Right ventricle myocardium inferior (tissue), 1 donor: ENCODE results near the gene C1orf94. TPM values are rescaled to one million over a fixed set of nuclear protein-coding genes. Genes with fewer than 3 reads are reported as not detected.

Source experiments
- ATAC-seq: fragments of 200-7000 bp; cut with Tn5 transposase; one replicate; pipeline ENCODE4 v1.9.1; 2020; ENCODE audit warnings: mild to moderate bottlenecking, moderate library complexity
- DNase-seq: peaks from one replicate; pipeline ENCODE4 v3.0.0; 2021; ENCODE audit errors: missing footprints
- intact Hi-C: fragments of 100-400 bp; cut with DNase I; formaldehyde crosslinking; loops from one replicate; pipeline ENCODE4 v1.11.0; 2022
- long read RNA-seq: library from polyadenylated mRNA; unstranded; transcript quantifications from one replicate; pipeline ENCODE4 v2.0.0, GENCODE V29; 2021
- total RNA-seq: library from RNA; stranded (reverse); fragmentation: NEBNext Ultra II Directional; extraction: Animal tissue kit (Norgen Biotek cat#: 25700); gene quantifications from one replicate; pipeline ENCODE4 v1.2.1, GENCODE V29; 2021
- donor health status: DM: no; HTN: yes; CAD: no; lungs with severe emphysema.

The C1orf94 gene, protein sequence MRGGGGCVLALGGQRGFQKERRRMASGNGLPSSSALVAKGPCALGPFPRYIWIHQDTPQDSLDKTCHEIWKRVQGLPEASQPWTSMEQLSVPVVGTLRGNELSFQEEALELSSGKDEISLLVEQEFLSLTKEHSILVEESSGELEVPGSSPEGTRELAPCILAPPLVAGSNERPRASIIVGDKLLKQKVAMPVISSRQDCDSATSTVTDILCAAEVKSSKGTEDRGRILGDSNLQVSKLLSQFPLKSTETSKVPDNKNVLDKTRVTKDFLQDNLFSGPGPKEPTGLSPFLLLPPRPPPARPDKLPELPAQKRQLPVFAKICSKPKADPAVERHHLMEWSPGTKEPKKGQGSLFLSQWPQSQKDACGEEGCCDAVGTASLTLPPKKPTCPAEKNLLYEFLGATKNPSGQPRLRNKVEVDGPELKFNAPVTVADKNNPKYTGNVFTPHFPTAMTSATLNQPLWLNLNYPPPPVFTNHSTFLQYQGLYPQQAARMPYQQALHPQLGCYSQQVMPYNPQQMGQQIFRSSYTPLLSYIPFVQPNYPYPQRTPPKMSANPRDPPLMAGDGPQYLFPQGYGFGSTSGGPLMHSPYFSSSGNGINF
- total RNA-seq = not detected
- long read RNA-seq = 0 reads

DNA sequence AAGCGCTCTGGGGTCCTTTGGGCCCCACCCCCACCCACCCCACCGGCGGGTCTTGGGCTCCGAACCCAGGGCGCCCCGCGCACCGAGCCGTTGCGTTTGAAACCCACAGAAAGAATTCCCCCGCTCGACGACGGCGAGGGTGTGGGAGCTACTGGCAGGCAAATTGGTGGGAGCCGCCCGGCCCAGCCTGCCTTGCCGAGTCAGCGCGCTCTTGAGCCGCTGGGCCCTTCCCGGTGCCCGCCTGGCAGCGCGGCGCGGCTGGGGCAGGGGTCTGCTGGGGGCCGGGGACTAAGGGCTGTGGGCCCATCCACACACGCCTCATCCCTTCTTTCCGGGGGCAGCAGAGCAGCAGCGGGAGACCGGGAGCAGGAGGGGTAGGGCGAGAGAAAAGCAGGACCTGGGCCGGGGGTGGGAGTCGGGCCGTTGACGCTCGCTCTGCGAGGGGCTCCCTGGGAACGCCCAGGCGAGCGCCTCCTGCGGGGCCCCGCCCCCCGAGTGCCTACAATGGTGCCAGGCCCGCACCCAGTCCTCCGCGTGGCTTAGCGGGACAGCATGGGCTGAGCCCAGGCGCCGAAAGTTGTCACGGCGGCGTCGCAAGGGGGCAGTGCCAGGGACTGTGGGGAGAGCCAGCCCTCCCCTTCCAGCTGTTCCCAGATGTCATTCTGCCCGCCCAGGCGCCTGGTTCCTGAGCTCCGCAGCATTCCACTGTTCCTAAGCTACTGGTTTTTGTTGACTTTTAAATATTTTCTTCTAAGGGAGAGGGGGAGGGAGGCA lies at the start of gene C1orf94:
TSS of gene C1orf94 (plus strand) at position 78 of the 774 bp plus-strand sequence. CDS start 883 bp downstream, outside the sequence.
- no peak for ATAC-seq

DNA sequence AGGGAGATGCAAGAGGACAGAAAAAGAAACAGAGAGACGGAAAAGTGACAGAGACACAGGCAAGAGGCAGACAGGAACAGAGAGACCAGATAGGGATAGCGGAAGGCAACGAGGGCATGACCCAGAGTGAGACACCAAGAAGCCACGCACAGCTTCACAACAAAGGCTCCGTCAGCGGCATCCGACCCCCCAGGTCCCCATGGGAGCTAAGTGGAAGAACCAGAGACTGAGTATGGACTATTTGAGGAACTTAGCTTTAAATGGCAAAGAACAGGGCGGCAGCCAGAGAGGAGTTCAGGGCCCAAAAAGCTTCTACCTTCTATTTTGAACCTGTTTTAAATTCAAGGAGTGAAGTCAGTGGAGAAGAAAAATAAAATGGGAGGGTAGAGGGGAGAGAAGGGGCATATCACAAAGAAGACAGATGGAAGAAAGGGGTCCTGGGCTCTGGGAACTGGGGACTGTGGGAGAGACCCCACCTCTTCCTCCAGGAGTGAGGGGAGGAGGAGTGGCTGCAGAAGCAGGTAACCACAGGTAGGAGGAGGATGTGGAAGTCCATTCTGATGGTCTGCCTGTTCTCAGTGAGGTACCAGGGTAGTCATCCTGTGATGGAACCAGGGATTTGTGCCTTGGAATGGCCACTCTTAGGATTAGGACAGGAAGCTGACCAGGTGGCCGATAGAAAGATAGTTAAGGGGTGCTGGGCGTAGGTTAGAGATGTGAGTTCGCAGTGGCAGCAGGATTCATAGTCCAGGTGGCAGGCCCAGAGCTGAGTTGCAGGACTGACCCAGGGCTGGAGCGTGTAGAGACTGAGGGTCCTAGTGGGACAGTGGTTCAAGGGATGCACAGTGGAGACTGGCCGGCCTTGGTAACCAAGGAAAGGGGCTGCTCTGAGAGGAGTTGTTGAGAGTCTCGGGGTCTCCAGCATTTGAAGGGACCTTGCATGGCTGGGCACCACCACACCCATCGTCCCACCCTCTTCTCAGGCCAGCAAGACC lies 49.4 kb upstream of the C1orf94 start:
- ATAC-seq = no peak

More for the DNA sequence above, at the start of gene C1orf94:
- no peak for DNase-seq
- intact Hi-C loops = no loop called here

DNA sequence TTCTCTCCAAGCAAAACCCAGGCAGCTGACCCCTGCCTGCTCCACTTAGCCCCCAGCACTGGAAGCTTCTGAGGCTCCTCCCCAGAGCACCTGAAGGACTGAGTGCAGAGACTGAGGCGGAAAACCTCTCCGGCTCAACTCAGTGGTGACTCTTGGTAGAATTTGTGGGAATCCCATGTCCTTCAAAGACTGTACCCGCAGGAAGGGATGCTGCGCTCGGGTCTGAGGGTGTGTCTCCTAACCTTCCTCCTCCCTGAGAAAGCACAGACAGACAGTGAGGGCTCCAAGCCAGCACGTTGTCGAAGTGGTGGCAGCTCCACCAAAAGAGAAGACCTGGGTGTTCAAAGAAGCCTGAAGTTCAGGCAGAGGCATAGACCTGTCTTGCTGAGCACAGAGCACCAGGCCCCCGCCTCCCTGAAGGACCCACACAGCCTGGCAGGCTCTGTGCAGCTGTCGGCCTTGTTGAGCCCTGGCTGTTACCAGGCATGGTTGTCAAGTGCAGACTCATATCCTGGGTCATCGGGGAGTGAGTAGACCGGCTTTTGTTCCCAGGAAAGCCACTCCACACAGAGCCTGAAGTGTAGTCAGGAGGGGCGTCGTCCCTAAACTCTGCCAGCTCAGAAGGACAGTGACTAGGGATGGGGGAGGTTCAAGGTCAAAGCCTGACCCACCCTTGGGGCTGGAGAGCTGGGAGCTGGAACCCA lies 48.4 kb upstream of the C1orf94 start:
- ATAC-seq (no peak), DNase-seq (no peak)
- intact Hi-C loops = no loop called here

More for the DNA sequence above, 49.4 kb upstream of the C1orf94 start:
- DNase-seq = no peak
- intact Hi-C loops = no loop called here

DNA sequence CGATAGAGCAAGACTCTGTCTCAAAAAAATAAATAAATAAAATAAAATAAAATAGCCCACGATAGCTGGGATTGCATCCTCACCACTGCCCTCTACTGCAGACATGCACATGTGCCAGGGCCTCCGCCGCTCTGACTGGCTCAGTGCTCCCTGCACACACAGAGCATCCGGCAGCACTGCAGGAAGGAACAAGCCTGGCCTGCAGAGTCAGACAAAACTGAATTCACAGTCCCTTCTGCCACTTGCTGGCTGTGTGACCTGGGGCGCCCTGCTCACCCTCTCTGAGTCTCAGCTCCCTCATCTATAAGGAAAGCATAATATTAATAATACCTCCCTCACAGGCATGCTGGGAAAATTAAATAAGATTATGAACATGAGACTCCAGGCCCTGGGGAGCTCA lies 47.1 kb upstream of the C1orf94 start:
- ATAC-seq = no peak
- no peak for DNase-seq
- intact Hi-C loops = no loop called here

DNA sequence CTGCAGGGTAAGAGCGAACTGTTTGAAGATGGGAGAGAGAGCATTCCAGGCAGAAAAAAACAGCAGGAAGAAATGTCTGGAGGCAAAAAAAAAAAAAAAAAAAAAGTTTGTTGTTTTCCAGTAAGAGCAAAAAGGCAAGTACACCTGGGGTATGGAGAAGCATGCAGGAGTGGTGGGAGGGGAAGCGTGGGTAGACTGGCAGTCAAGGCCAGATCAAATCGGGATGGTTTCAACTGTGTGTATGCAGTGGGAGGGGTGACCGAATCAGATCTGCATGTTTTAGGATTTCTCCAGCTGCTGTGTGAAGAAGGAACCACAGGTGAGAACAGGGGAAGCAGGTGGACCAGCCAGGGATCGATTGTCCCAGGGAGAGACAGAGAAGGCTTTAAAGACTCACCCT lies 46.4 kb upstream of the C1orf94 start:
- intact Hi-C loops = no loop called here

DNA sequence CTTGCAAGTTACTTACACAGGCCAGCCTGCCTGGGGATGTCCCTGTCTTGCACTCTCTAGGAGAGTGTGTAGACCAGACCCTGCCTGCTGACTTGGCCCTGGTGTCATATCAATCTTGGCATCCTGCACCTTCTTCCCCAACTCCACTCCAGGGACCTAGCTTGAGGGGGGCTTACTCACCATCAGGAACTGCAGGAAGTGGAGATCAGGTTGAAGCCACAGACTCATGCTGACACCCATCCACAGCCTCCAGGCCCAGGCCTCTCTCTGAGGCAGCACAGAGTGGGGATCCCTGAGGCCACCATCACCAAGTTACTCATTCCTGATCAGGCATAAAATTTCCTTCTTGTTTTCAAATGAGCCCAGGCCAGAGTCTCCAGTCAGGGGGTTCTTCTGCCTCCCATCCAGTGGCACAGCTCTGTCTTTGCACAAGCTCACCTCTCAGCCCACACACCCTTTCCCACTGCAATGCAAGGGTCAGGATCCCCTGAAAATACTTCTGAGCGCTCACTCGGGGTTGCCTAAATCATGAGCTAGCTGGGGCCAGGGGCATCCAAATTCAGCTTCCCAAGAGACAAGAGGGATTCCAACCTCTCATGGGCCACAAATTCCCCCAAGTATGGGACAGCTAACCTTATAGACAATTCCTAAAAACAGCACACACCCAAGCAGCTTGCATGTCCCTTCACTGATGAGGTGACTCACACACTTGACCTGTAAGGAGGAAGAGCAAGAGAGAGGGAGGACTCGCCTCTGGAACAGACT lies 45.1 kb upstream of the C1orf94 start:
- ATAC-seq (no peak), DNase-seq (no peak)
- intact Hi-C loops = no loop called here

More for the DNA sequence above, 46.4 kb upstream of the C1orf94 start:
- no peak for DNase-seq
- no peak for ATAC-seq

DNA sequence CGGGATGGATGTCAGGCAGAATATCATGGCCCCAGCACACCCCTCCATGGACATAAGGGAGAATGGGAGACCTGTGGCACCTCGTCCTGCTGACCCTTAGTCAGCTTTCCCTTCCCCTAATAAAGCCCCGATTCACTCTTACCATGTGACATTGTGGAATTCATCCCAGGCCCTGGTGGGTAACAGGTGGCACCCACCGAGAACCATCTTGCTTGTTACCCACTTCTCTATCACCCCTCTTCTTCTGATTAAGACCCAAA lies 44.6 kb upstream of the C1orf94 start:
- intact Hi-C loops = no loop called here
- ATAC-seq (no peak), DNase-seq (no peak)

DNA sequence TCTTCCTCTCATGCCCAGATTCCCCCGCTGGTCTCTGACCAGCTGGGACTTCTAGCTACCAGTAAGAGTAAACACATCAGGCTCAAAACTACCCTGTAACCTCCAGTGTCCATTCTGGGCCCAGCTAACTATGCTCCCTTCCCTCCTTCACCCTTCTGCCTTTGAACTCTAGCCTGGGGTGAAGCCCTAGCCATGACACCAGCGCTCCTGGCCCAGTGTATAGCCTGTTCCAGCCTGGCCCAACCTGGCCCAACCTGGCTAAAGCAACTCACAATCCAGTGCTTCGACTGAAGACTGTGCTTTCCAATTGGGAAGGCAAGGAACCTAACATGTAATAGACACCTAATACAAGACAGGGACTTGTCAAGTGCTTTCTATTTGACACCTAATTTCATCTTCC lies 39.3 kb upstream of the C1orf94 start:
- DNase-seq (no peak), ATAC-seq (no peak)
- intact Hi-C loops = no loop called here

DNA sequence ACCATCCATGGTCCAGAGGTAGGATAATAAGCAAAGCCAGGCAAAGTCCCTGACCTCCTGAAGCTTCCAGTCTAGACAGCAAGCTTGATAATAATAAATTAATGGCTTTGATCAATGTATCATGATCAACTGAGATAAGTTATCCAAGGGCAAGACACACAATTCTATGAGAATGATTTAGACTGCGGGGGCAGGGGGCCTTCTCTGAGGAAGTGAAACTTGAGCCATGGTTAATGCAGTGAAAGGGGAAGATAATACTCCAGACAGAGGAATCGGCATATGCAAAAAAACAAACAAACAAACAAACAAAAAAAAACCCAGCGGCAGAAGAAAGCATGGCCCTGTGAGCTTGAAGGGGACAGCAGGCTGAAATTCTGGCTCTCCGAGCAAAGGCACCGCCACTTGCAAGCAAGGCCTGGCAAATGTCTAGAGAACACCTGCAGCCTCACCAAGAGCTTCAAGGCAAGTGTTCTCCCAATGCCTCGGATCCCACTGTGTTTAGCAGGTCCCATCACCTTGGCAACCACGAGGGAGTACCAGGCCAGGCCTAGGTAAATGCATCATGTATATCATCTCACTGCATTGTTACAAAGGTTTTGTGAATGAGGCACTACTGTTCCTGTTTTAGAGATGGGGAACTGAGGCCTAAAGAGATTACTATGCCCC lies 36.6 kb upstream of the C1orf94 start:
- ATAC-seq (no peak), DNase-seq (no peak)
- intact Hi-C loops = no loop called here

DNA sequence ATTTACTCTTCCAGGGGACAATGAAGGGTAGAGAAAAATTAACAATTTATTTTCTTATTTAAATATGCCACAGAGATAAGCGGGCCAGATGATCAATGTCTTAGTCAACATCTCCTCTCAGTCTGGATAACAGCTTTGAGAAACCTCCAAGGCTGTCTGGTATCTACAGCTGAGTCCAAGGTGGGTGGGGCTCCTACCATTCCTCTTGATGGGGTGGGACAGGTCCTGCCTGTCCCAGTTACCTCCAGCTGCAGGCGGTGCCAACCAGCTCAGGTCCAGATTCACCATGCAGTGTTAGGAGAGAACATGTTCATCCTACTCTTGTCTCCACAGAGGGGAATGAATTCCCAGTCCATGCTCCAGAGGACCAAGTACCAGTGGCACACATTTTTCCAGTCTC lies 32.7 kb upstream of the C1orf94 start:
- no peak for DNase-seq
- no peak for ATAC-seq
- intact Hi-C loops = no loop called here

DNA sequence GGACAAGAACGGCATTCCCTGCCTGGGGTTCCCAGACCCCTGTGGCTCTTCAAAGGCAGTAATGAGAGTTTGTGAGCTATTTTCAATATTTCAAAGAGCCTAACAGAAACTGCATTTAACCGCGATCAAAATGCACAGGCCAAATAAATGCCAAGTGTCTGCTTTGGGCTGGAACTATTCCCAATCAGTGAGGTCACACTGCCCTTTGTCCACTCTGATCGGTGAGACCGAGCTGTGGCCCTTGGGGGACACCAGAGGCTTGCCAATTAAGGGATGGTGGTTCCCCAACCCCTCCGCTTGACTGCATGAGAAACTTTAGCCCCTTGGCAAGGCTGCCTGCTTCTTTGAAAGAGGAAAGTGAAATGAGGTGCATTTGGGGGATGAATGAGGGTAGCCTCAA lies 31.9 kb upstream of the C1orf94 start:
- intact Hi-C loops = no loop called here
- DNase-seq (no peak), ATAC-seq (no peak)

DNA sequence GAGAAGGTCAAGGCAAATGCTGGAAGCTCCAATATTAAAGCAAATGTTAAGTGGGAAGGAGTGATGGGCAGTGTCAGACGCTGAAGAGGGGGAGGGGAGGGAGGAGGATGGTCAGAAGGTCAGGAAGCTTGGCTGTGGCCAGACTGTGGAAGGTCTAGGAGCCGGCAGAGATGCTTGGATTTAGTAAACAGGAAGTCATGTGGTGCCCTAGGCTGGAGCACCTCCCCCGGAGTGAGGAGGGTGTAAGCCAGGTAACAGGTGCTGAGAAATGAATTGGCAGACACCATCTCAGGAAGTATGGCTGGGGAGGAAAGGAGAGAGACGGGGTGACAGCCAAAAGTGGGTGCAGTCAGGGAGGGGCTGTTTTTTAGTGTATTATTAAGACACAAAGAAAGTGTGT lies 29.4 kb upstream of the C1orf94 start:
- DNase-seq (no peak), ATAC-seq (no peak)
- intact Hi-C loops = no loop called here

DNA sequence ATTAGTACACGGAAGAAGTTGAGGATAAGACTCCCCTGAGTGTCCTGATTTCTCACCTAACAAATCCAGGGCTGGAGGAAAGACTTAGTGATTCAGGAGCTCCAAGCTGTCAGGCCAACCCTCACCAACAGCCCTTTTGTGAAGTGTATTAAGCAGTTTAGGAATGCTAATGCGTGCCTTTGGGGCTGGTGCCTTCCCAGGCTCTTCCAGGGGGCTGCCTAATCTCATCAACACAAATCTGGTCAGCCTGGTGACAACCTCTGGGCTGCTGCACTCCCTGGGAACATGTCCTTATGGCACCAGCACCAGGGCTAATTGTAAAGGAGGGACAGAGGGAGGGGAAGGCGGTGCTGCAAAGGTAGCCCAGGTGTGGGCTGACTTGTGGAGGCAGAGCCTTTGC lies 27.2 kb upstream of the C1orf94 start:
- no peak for ATAC-seq
- intact Hi-C loops = no loop called here
- no peak for DNase-seq

DNA sequence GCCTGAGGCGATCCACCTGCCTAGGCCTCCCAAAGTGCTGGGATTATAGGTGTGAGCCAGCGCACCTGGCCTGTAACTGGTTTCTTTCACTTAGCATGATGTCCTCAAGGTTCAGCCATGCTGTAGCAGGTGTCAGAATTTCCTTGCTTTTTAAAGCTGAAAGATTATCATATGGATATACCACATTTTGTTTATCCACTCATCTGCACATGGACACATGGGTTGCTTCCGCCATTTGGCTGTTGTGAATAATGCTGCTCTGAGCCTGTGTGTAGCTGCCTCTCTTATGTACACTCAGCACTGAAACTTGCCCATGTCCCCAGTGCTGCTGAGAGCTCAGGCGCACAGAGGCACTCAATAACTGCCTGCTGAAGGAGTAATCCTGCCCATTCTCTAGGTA lies 23.5 kb upstream of the C1orf94 start:
- intact Hi-C loops = no loop called here
- ATAC-seq (no peak), DNase-seq (no peak)

DNA sequence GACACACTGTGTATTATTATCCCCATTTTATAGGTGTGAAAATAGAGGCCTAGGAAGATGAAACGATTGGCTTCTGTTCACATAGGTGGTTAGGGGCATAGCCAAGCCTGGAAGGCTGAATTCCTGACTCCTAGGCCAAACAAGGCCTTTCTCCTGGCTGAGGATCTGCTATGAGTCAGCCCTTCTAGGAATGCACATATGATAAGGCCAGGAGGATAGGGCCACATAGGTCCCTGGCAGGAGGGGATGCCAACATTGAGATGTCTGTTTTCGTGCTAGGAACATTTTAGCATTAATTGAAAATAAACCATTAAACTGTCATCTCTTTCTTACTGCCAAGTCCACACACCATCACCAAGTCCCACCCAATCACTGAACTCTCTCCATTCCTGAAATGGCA lies 20.8 kb upstream of the C1orf94 start:
- intact Hi-C loops = no loop called here
- DNase-seq (no peak), ATAC-seq (no peak)

DNA sequence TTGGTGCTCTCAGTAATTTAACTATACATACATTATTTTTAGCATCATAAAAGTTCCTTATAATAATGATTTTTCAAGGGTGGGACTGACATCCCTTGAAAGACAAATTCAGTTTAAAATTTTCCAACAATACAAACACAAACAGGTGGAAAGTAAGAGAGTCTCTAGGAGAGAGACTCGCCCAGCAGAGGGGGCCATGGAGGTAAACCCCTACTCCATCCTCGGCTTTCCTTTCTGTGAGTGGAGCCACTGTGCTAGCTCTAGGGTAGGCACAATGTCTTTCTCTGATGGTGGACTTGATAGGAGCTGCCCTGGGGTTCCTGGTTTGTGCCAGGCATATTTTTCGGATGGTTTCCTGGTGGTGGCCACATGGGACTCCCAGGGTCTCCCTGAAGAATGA lies 20.0 kb upstream of the C1orf94 start:
- no peak for DNase-seq
- no peak for ATAC-seq
- intact Hi-C loops = no loop called here
